Stimulated activated CD4-positive, alpha-beta T cell treated with anti-CD3 and anti-CD28 coated beads, Interleukin-4, amount 100 ng/mL, for 1 hour (primary cell): ENCODE data around the gene BRINP1.

Source experiments
- DNase-seq: peaks from one replicate; pipeline ENCODE4 v3.0.0-alpha.2; 2020

BRINP1 gene

GRCh38 chr9:119368681-119369581 lies at the start of gene BRINP1:
TSS of gene BRINP1 (minus strand) at chr9:119369435. CDS start at chr9:119313355, 56,080 bp downstream.
- DNase-seq, result no peak

- no peak for DNase-seq
These were observed 49.5 kb upstream of the BRINP1 start for GRCh38 chr9:119418721-119419120.

GRCh38 chr9:119416793-119417192 lies 47.6 kb upstream of the BRINP1 start:
- DNase-seq, result no peak

GRCh38 chr9:119412399-119412798 lies 43.2 kb upstream of the BRINP1 start:
- DNase-seq, result no peak

GRCh38 chr9:119409552-119409951 lies 40.3 kb upstream of the BRINP1 start:
- no peak for DNase-seq

GRCh38 chr9:119400606-119401005 lies 31.4 kb upstream of the BRINP1 start:
- DNase-seq, result no peak

GRCh38 chr9:119398350-119398749 lies 29.1 kb upstream of the BRINP1 start:
- no peak for DNase-seq

GRCh38 chr9:119391878-119392277 lies 22.6 kb upstream of the BRINP1 start:
- no peak for DNase-seq

GRCh38 chr9:119375892-119376291 lies 6.7 kb upstream of the BRINP1 start:
- no peak for DNase-seq

- no peak for DNase-seq
These were observed 3.7 kb upstream of the BRINP1 start for GRCh38 chr9:119372951-119373350.

- DNase-seq, result peak; percentile 7
These were observed 1.6 kb upstream of the BRINP1 start for GRCh38 chr9:119370816-119371215.

- DNase-seq, result no peak
These were observed 588 bp upstream of the BRINP1 start for GRCh38 chr9:119369680-119370366.

- no peak for DNase-seq
These were observed 1.1 kb downstream of the BRINP1 start for GRCh38 chr9:119368179-119368578.

- no peak for DNase-seq
These were observed 1.6 kb downstream of the BRINP1 start for GRCh38 chr9:119367683-119368075.

GRCh38 chr9:119366909-119367682 lies 2.1 kb downstream of the BRINP1 start:
- DNase-seq, result no peak

GRCh38 chr9:119365291-119366027 lies 3.8 kb downstream of the BRINP1 start:
- DNase-seq, result no peak

GRCh38 chr9:119360237-119360636 lies 9.0 kb downstream of the BRINP1 start:
- no peak for DNase-seq

GRCh38 chr9:119357336-119358096 lies 11.7 kb downstream of the BRINP1 start:
- no peak for DNase-seq

- DNase-seq, result no peak
These were observed 19.8 kb downstream of the BRINP1 start for GRCh38 chr9:119349351-119349825.

- no peak for DNase-seq
These were observed 25.9 kb downstream of the BRINP1 start for GRCh38 chr9:119343059-119343990.

- DNase-seq, result no peak
These were observed 30.2 kb downstream of the BRINP1 start for GRCh38 chr9:119339056-119339455.
